Ramos (cell line): ENCODE results near the gene SERPINB10.
"Not testable (repeated sequence)": the region's sequence is repeated elsewhere in the genome, so short reads cannot be mapped to it uniquely, and the experiment has no call there.

Source experiments
- in situ Hi-C: fragments of 300-500 bp; cut with MboI; formaldehyde crosslinking; loops from one replicate; pipeline ENCODE4 v1.14.3; 2022; ENCODE audit warnings: low sequenced_read_pairs; ENCODE audit not compliant: unreplicated experiment

SERPINB10 gene

GRCh38 chr18:63890237-63890949 is 17.4 kb upstream of the SERPINB10 start:
- in situ Hi-C loops, result no loop called here

- in situ Hi-C loops, result no loop called here
Observed at GRCh38 chr18:63890950-63891304, 16.8 kb upstream of the SERPINB10 start.

- in situ Hi-C loops, result no loop called here
Observed at GRCh38 chr18:63892566-63892965, 15.2 kb upstream of the SERPINB10 start.

GRCh38 chr18:63894106-63894772 is 13.5 kb upstream of the SERPINB10 start:
- in situ Hi-C loops, result no loop called here

- in situ Hi-C loops, result no loop called here
Observed at GRCh38 chr18:63895190-63895589, 12.6 kb upstream of the SERPINB10 start.

GRCh38 chr18:63897072-63897471 is 10.7 kb upstream of the SERPINB10 start:
- in situ Hi-C loops, result no loop called here

- in situ Hi-C loops, result no loop called here
Observed at GRCh38 chr18:63899206-63899605, 8.6 kb upstream of the SERPINB10 start.

- in situ Hi-C loops, result no loop called here
Observed at GRCh38 chr18:63903851-63904570, 3.7 kb upstream of the SERPINB10 start.

GRCh38 chr18:63904694-63905093 is 3.1 kb upstream of the SERPINB10 start:
- in situ Hi-C loops, result no loop called here

- in situ Hi-C loops, result no loop called here
Observed at GRCh38 chr18:63905361-63905760, 2.4 kb upstream of the SERPINB10 start.

- in situ Hi-C loops, result no loop called here
Observed at GRCh38 chr18:63906056-63906455, 1.7 kb upstream of the SERPINB10 start.

- in situ Hi-C loops, result no loop called here
Observed at GRCh38 chr18:63908858-63909257, 1.1 kb downstream of the SERPINB10 start.

GRCh38 chr18:63909870-63910269 is 2.1 kb downstream of the SERPINB10 start:
- in situ Hi-C loops, result no loop called here

- in situ Hi-C loops, result no loop called here
Observed at GRCh38 chr18:63917817-63918216, 10.1 kb downstream of the SERPINB10 start.

GRCh38 chr18:63922049-63922448 is 14.3 kb downstream of the SERPINB10 start:
- in situ Hi-C loops, result no loop called here

- in situ Hi-C loops, result no loop called here
Observed at GRCh38 chr18:63924551-63924950, 16.8 kb downstream of the SERPINB10 start.

GRCh38 chr18:63928331-63928730 is 20.6 kb downstream of the SERPINB10 start:
- in situ Hi-C loops, result no loop called here

- in situ Hi-C loops, result not testable (repeated sequence)
Observed at GRCh38 chr18:63929369-63929768, 21.6 kb downstream of the SERPINB10 start.

- in situ Hi-C loops, result no loop called here
Observed at GRCh38 chr18:63930773-63931354, 23.1 kb downstream of the SERPINB10 start.

- in situ Hi-C loops, result no loop called here
Observed at GRCh38 chr18:63936156-63936931, 28.6 kb downstream of the SERPINB10 start.
